HEK293 (cell line): ENCODE results near the gene PRTFDC1.

Source experiments
- CTCF ChIA-PET: fragments of 350-600 bp; formaldehyde crosslinking; extraction: SDS; loops from one replicate; lab custom pipeline; 2021; ENCODE audit warnings: antibody characterized with exemption; lab: Yijun Ruan, JAX
- POLR2A ChIA-PET: fragments of 300-600 bp; formaldehyde crosslinking; extraction: SDS; loops from one replicate; lab custom pipeline; 2020; ENCODE audit warnings: antibody characterized with exemption, inconsistent platforms; lab: Yijun Ruan, JAX
- H3K27ac ChIP-seq: fragments of 200-500 bp; sonication (Bioruptor generic); 2 replicates; pipeline ENCODE4 v1.5.1; 2014; ENCODE audit warnings: low read depth, low read length, control low read depth, inconsistent platforms; ENCODE audit errors: extremely low read depth
- H3K36me3 ChIP-seq, 2 experiments: fragments of 200-500 bp in 1 of 2; sonication (Bioruptor generic) in 1 of 2; 1 replicate in 1 of 2; 2 replicates in 1 of 2; pipeline ENCODE4 v1.5.1; 2014 to 2017; ENCODE audit warnings: inconsistent platforms in 2 of 2, low read length in 2 of 2; ENCODE audit not compliant: control insufficient read depth in 2 of 2, insufficient read depth in 1 of 2
- H3K4me1 ChIP-seq: fragments of 200-500 bp; sonication (Bioruptor generic); 2 replicates; pipeline ENCODE4 v1.5.1; 2014; ENCODE audit warnings: mild to moderate bottlenecking, low read length, inconsistent platforms; ENCODE audit not compliant: control insufficient read depth, insufficient read depth
- H3K4me3 ChIP-seq: 2 replicates; pipeline ENCODE4 v1.5.1; 2011; ENCODE audit warnings: low read depth, mild to moderate bottlenecking, control low read depth, low read length, moderate library complexity
- H3K9me3 ChIP-seq: fragments of 200-500 bp; sonication (Bioruptor generic); 2 replicates; pipeline ENCODE4 v1.5.1; 2014; ENCODE audit warnings: low read depth, low read length, inconsistent platforms; ENCODE audit not compliant: control insufficient read depth, insufficient read depth
- PBX3 ChIP-seq: sonication (generic); formaldehyde crosslinking; IDR thresholded peaks from 2 replicates; pipeline ENCODE4 v1.8.1; 2022; ENCODE audit warnings: mild to moderate bottlenecking, moderate library complexity, missing genetic modification reagents
- TSHZ1 ChIP-seq: fragments of 450-650 bp; formaldehyde crosslinking; IDR thresholded peaks from 2 replicates; pipeline ENCODE4 v1.5.1; 2016; ENCODE audit warnings: missing biosample characterization, missing genetic modification characterization, borderline replicate concordance
- ZBTB1 ChIP-seq: fragments of 450-650 bp; formaldehyde crosslinking; IDR thresholded peaks from 2 replicates; pipeline ENCODE4 v1.5.1; 2016; ENCODE audit warnings: missing biosample characterization, missing genetic modification characterization
- ZFHX2 ChIP-seq: fragments of 450-650 bp; formaldehyde crosslinking; conservative IDR thresholded peaks from 2 replicates; pipeline ENCODE4 v1.5.1; 2016; ENCODE audit warnings: missing biosample characterization, missing genetic modification characterization
- ZNF10 ChIP-seq: fragments of 450-650 bp; formaldehyde crosslinking; IDR thresholded peaks from 2 replicates; pipeline ENCODE4 v1.5.1; 2017; ENCODE audit warnings: missing biosample characterization, missing genetic modification characterization
- ZNF169 ChIP-seq: fragments of 450-650 bp; formaldehyde crosslinking; IDR thresholded peaks from 2 replicates; pipeline ENCODE4 v1.5.1; 2016; ENCODE audit warnings: missing biosample characterization, missing genetic modification characterization
- ZNF184 ChIP-seq: fragments of 450-650 bp; IDR thresholded peaks from 2 replicates; pipeline ENCODE4 v1.5.1; 2018; ENCODE audit warnings: missing biosample characterization, mild to moderate bottlenecking, missing genetic modification characterization
- ZNF221 ChIP-seq: fragments of 450-650 bp; formaldehyde crosslinking; IDR thresholded peaks from 2 replicates; pipeline ENCODE4 v1.5.1; 2017; ENCODE audit warnings: missing biosample characterization, missing genetic modification characterization, borderline replicate concordance
- ZNF23 ChIP-seq: fragments of 450-650 bp; formaldehyde crosslinking; IDR thresholded peaks from 2 replicates; pipeline ENCODE4 v1.5.1; 2016; ENCODE audit warnings: missing biosample characterization, missing genetic modification characterization, borderline replicate concordance
- ZNF354C ChIP-seq: fragments of 450-650 bp; formaldehyde crosslinking; IDR thresholded peaks from 2 replicates; pipeline ENCODE4 v1.5.1; 2016; ENCODE audit warnings: missing biosample characterization, missing genetic modification characterization, low read depth, borderline replicate concordance
- ZNF391 ChIP-seq: fragments of 450-650 bp; formaldehyde crosslinking; IDR thresholded peaks from 2 replicates; pipeline ENCODE4 v1.5.1; 2016; ENCODE audit warnings: low read depth, missing biosample characterization, missing genetic modification characterization, borderline replicate concordance
- ZNF426 ChIP-seq: fragments of 450-650 bp; formaldehyde crosslinking; IDR thresholded peaks from 2 replicates; pipeline ENCODE4 v1.5.1; 2017; ENCODE audit warnings: missing biosample characterization, missing genetic modification characterization, mild to moderate bottlenecking, inconsistent platforms, moderate library complexity
- ZNF558 ChIP-seq: fragments of 450-650 bp; formaldehyde crosslinking; IDR thresholded peaks from 2 replicates; pipeline ENCODE4 v1.5.1; 2016; ENCODE audit warnings: missing biosample characterization, missing genetic modification characterization
- ZNF621 ChIP-seq: fragments of 450-650 bp; formaldehyde crosslinking; IDR thresholded peaks from 2 replicates; pipeline ENCODE4 v1.5.1; 2017; ENCODE audit warnings: missing biosample characterization, missing genetic modification characterization
- ZNF623 ChIP-seq: fragments of 450-650 bp; formaldehyde crosslinking; IDR thresholded peaks from 2 replicates; pipeline ENCODE4 v1.5.1; 2016; ENCODE audit warnings: missing biosample characterization, missing genetic modification characterization
- ZNF626 ChIP-seq: fragments of 450-650 bp; sonication (Bioruptor Pico); formaldehyde crosslinking; IDR thresholded peaks from 2 replicates; pipeline ENCODE4 v1.5.1; 2018; ENCODE audit warnings: missing biosample characterization, missing genetic modification characterization, inconsistent platforms

The PRTFDC1 gene

GRCh38 chr10:24983130-24983529, 30.7 kb upstream of the PRTFDC1 start (continued):
- TF ChIP-seq PBX3 (no peak), TSHZ1 (no peak), ZNF626 (tag by site-specific recombination) (no peak), ZNF23 (no peak), ZNF184 (tag by site-specific recombination) (no peak)

GRCh38 chr10:24982319-24983112, 30.1 kb upstream of the PRTFDC1 start:
- CTCF ChIA-PET, result no interaction called here
- POLR2A ChIA-PET, result no interaction called here

GRCh38 chr10:24981161-24981710, 28.8 kb upstream of the PRTFDC1 start:
- Histone ChIP-seq H3K27ac (no peak overlapping the region), H3K9me3 (no peaks in the 10 kb centered on the region), H3K4me1 (no peaks in the 10 kb centered on the region), H3K36me3 (no peaks in the 10 kb centered on the region), H3K4me3 (no peak overlapping the region)
- CTCF ChIA-PET, result interaction anchor here (0.5 to 1.0 kb wide), 3 partner anchors 11 to 300 kb away, joined by 3 read pairs; no protein-coding TSS in a partner anchor
- POLR2A ChIA-PET, result no interaction called here
- TF ChIP-seq ZNF169 (no peak), ZNF426 (tag by site-specific recombination) (no peak)

More at GRCh38 chr10:24982319-24983112, 30.1 kb upstream of the PRTFDC1 start:
- Histone ChIP-seq H3K4me1 (no peaks in the 10 kb centered on the region), H3K9me3 (no peaks in the 10 kb centered on the region), H3K36me3 (no peaks in the 10 kb centered on the region), H3K4me3 (no peak overlapping the region), H3K27ac (no peak overlapping the region)
- TF ChIP-seq ZBTB1 (tag by site-specific recombination) (no peak), ZNF623 (tag by site-specific recombination) (no peak), ZNF221 (tag by site-specific recombination) (no peak), ZNF558 (tag by site-specific recombination) (no peak), ZNF10 (tag by site-specific recombination) (no peak), ZNF391 (tag by site-specific recombination) (no peak), ZNF354C (tag by site-specific recombination) (no peak), ZFHX2 (no peak), ZNF621 (no peak)
